ENCODE measurements around the gene PCDHGB6.
"Not testable (repeated sequence)": the region's sequence is repeated elsewhere in the genome, so short reads cannot be mapped to it uniquely, and the experiment has no call there.

Gene PCDHGB6

DNA sequence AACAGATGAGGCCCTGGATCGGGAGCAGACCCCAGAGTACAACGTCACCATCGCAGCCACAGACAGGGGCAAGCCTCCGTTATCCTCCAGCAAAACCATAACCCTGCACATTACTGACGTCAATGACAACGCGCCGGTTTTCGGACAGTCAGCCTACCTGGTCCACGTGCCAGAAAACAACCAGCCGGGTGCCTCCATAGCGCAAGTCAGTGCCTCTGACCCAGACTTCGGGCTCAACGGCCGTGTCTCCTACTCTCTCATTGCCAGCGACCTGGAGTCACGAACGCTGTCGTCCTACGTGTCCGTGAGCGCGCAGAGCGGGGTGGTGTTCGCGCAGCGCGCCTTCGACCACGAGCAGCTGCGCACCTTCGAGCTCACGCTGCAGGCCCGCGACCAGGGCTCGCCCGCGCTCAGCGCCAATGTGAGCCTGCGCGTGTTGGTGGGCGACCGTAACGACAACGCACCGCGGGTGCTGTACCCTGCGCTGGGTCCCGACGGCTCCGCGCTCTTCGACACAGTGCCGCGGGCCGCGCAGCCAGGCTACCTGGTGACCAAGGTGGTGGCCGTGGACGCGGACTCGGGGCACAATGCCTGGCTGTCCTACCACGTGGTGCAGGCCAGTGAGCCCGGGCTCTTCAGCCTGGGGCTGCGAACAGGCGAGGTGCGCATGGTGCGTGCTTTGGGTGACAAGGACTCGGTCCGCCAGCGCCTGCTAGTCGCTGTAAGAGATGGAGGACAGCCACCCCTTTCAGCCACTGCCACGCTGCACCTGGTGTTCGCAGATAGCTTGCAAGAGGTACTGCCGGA, 11.5 kb downstream of the PCDHGB6 start:
- DNase-seq: no peak

DNA sequence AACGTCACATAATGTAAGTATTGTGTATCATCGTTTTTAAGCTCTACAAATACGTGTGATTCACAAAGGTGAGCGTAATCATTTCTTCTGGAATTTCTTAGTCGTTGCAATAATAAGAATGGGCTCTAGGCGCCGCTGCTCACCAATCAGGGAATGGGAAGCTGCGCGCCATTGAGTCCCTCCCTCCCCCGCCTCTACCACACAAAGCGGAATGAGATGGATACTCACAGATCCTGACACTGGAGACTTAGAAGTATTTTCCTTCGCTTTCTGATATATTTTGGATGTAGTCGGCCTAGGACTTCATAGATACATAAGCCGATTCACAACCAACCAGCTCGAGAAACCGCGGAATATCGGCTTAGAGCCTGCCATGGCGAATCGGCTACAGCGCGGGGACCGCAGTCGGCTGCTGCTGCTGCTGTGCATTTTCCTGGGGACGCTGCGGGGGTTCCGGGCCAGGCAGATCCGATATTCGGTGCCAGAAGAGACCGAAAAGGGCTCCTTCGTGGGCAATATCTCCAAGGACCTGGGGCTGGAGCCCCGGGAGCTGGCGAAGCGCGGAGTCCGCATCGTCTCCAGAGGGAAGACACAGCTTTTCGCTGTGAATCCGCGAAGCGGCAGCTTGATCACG, 13.2 kb downstream of the PCDHGB6 start, which contains the start of gene PCDHGA11:
Gene PCDHGA11, plus strand, starts transcription at position 197 of the 634 bp plus-strand sequence. Its CDS starts 177 bp downstream, at position 374.
- DNase-seq: no peak

DNA sequence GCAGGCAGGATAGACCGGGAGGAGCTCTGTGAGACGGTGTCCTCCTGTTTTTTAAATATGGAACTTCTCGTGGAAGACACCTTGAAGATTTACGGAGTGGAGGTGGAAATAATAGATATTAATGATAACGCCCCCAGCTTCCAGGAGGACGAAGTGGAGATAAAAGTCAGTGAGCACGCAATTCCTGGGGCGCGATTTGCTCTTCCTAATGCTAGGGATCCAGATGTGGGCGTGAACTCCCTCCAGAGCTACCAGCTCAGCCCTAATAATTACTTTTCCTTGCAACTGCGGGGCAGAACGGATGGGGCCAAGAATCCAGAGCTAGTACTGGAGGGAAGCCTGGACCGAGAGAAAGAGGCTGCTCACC, 13.7 kb downstream of the PCDHGB6 start:
- no peak for DNase-seq

DNA sequence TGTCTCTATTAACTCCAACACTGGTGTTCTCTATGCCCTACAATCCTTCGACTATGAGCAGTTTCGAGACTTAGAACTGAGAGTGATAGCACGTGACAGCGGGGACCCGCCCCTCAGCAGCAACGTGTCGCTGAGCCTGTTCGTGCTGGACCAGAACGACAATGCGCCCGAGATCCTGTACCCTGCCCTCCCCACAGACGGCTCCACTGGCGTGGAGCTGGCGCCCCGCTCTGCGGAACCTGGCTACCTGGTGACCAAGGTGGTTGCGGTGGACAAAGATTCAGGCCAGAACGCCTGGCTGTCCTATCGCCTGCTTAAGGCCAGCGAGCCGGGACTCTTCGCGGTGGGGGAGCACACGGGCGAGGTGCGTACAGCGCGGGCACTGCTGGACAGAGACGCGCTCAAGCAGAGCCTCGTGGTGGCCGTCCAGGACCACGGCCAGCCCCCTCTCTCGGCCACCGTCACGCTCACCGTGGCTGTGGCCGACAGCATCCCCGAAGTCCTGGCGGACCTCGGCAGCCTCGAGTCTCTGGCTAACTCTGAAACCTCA, 15.0 kb downstream of the PCDHGB6 start:
- no peak for DNase-seq

DNA sequence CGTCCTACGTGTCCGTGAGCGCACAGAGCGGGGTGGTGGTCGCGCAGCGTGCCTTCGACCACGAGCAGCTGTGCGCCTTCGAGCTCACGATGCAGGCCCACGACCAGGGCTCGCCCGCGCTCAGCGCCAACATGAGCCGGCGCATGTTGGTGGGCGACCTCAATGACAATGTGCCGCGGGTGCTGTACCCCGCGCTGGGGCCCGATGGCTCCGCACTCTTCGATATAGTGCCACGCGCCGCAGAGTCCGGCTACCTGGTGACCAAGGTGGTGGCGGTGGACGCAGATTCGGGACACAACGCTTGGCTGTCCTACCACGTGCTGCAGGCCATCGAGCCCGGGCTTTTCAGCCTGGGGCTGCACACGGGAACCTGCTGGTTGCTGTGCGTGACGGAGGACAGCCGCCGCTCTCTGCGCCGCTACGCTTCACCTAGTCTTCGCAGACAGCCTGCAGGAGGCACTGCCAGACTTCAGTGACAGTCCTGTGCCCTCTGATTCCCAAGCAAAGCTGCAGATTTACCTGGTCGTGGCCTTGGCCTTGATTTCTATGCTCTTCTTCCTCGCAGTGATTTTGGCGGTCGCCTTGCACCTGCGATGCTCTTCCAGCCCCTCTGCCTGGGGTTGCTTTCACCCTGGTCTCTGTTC, 20.1 kb downstream of the PCDHGB6 start:
- no peak for DNase-seq

DNA sequence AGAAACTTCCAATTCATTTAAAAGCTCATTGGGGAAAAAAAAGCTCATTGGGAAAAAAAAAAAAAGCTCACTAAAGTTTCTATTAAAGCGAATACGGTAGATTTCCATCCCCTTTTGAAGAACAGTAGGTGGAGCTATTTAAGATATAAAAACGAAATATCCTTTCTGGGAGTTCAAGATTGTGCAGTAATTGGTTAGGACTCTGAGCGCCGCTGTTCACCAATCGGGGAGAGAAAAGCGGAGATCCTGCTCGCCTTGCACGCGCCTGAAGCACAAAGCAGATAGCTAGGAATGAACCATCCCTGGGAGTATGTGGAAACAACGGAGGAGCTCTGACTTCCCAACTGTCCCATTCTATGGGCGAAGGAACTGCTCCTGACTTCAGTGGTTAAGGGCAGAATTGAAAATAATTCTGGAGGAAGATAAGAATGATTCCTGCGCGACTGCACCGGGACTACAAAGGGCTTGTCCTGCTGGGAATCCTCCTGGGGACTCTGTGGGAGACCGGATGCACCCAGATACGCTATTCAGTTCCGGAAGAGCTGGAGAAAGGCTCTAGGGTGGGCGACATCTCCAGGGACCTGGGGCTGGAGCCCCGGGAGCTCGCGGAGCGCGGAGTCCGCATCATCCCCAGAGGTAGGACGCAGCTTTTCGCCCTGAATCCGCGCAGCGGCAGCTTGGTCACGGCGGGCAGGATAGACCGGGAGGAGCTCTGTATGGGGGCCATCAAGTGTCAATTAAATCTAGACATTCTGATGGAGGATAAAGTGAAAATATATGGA, 22.7 kb downstream of the PCDHGB6 start, which contains the start of gene PCDHGA12:
Gene PCDHGA12, plus strand, starts transcription at position 176 of the 782 bp plus-strand sequence. Its CDS starts 253 bp downstream, at position 429.
- no peak for DNase-seq

DNA sequence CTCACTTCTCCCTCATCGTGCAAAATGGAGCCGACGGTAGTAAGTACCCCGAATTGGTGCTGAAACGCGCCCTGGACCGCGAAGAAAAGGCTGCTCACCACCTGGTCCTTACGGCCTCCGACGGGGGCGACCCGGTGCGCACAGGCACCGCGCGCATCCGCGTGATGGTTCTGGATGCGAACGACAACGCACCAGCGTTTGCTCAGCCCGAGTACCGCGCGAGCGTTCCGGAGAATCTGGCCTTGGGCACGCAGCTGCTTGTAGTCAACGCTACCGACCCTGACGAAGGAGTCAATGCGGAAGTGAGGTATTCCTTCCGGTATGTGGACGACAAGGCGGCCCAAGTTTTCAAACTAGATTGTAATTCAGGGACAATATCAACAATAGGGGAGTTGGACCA, 23.5 kb downstream of the PCDHGB6 start:
- DNase-seq: no peak

DNA sequence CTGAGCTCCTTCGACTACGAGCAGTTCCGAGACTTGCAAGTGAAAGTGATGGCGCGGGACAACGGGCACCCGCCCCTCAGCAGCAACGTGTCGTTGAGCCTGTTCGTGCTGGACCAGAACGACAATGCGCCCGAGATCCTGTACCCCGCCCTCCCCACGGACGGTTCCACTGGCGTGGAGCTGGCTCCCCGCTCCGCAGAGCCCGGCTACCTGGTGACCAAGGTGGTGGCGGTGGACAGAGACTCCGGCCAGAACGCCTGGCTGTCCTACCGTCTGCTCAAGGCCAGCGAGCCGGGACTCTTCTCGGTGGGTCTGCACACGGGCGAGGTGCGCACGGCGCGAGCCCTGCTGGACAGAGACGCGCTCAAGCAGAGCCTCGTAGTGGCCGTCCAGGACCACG, 24.5 kb downstream of the PCDHGB6 start:
- not testable (repeated sequence) for DNase-seq

DNA sequence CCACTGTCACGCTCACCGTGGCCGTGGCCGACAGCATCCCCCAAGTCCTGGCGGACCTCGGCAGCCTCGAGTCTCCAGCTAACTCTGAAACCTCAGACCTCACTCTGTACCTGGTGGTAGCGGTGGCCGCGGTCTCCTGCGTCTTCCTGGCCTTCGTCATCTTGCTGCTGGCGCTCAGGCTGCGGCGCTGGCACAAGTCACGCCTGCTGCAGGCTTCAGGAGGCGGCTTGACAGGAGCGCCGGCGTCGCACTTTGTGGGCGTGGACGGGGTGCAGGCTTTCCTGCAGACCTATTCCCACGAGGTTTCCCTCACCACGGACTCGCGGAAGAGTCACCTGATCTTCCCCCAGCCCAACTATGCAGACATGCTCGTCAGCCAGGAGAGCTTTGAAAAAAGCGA, 24.9 kb downstream of the PCDHGB6 start:
- DNase-seq: not testable (repeated sequence)

DNA sequence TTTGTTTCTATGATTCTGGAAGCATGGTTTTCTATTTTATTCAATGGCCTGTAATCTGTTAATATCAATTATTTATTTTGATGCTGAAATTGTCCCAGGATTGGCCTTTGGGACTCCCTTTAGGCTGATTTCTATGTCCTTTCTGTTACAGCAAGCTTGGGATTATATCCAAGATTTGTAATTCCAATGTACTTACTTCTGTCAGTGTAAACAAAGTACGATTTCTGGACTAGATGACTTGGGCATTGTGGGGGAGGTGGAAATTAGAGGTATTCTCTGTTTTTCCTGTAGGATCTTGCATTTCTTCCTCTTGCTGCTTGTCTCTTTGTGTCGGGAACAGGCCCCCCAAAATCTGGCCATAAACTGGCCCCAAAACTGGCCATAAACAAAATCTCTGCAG, 26.2 kb downstream of the PCDHGB6 start:
- DNase-seq: no peak

DNA sequence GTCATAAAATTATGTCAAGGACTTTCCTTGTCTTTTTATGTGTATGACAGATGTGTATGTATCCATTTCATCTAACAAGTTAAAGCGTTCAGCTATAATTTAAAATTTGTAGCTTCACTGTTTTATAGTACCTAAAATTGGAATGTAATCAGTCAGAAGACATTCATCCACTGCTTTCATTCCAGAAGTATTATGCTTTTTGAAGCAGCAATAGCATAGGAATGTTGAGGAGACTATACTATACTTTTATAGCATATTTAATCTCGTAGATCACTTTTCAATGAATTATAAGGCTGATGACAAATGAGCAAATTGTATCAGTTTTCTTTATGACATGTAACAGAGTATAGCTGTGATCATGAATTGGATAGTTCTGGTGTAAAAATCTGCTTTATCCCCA, 29.4 kb downstream of the PCDHGB6 start:
- no peak for DNase-seq

DNA sequence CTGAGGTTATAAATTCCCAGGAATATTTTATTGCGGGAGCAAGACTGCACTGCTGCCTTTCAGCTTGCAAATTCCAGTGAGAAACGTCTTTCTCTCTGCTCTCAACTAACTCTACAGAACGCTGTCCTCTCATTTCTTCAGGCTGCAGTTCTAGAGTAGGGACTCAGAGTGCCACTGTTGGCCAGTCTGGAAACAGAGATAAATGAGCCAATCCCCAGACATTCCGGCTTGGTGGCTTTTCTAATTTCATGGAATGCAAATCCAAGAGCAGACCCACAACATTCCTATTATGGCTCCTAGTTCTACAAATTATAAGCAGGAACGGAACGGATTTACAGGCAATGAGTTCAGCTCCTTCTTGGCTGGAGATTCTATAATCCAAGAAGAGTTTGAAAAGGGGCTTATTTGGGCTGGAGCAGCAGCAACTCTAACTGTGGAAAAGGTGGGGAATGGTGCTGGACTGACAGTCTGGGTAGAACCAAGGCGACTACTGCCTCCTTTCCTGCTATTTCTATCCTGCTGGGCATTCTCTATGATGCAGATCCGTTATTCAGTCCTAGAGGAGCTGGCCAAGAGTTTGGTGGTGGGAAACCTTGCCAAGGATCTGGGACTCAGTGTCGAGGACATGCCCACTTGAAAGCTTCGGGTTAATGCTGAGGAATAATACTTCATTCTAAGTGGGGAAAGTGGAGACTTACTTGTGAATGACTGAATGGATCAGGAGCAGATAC, 31.8 kb downstream of the PCDHGB6 start:
- no peak for DNase-seq

DNA sequence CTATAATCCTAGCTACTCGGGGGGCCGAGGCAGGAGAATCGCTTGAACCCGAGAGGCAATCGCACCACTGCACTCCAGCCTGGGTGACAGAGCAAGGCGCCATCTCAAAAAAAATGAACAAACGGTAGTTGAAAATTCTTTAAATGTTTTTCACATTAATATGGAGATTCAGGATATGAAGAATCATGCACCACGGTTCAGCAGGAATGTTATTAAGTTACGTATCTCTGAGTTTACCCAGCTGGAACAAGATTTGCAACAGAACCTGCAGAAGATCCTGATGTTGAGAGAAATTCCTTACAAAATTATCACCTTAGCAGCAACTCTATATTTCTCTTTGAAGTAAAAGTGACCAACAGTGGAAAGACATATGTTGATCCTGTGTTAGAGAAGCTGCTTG, 32.5 kb downstream of the PCDHGB6 start:
- no peak for DNase-seq

DNA sequence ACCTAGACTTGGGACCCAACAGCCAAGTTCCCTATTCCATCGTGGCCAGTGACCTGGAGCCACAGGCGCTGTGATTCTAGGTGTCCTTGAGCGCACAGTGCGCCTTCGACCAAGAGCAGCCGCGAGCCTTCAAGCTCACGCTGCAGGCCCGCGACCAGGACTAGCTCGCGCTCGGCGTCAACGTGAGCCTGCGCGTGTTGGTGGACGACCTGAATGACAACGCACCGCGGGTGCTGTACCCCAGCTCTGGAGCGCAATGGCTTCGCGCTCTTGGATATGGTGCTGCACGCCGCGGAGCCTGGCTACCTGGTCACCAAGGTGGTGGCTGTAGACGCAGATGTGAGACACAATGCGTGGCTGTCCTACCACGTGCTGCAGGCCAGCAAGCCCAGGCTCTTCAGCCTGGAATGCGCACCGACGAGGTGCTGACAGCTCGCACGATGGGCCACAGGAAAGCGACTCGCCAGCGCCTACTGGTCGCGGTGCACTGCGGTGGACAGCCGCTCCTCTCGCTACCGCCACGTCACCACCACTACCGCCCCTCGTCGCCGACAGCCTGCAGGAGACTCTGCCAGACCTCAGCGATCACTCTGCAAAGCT, 33.9 kb downstream of the PCDHGB6 start:
- no peak for DNase-seq
